ENCODE results near the gene ATP5F1C.

DNA sequence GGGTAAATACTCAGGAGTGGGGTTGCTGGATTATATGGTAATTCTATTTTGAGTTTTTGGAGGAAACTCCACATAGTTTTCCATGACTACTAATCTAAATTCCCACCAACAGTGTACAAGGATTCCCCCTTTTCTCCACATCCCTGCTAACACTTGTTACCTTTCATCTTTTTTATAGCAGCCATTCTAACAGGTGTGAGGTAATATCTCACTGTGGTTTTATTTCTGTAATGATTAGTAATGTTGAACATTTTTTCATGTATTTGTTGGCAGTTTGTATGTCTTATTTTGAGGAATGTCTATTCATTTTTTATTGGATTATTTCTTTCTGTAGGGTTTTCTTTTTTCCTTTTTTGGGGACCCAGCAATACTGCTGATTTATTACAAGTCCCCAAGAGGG, 45.2 kb downstream of the ATP5F1C start:
- TF ChIP-seq CTCF (IDR thresholded peaks at IDR 0.05): no peak
- no peak for TF ChIP-seq POLR2A (IDR thresholded peaks at IDR 0.05)
